ENCODE measurements around the gene MTERF2. TPM values are rescaled to one million over a fixed set of nuclear protein-coding genes. Genes with fewer than 3 reads are reported as not detected.

Gene MTERF2
- total RNA-seq, 1 experiment from 2014 or later: 5.0 TPM

DNA sequence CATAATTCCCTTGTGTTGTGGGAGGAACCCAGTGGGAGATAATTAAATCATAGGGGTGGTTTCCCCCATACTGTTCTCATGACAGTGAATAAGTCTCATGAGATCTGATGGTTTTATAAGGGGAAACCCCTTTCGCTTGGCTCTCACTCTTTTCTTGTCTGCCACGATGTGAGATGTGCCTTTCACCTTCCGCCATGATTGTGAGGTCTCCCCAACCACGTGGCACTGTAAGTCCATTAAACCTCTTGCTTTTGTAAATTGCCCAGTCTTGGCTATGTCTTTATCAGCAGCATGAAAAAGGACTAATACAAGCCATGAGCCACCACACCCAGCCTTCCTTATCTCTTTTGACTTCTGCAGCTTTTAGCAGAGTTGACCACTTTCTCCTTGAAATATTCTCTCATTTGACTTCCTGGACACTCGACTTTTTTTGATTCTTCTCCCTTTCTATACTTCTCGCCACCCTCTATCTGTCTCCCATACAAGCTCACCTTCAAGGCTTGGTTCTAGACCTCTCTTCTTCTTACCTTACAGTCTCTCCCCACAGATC, 2.3 kb downstream of the MTERF2 start:
- Histone ChIP-seq H4K5ac (ENCODE audit: insufficient read length, low read depth, low read length) (no peak overlapping the region), H3K23me2 (ENCODE audit: insufficient read length, low read depth, low read length, poor library complexity, severe bottlenecking) (peaks cover 6% of the 10 kb centered on the region), H3T11ph (ENCODE audit: low read length) (no peak overlapping the region), H4K20me1 (ENCODE audit: control insufficient read depth, insufficient read depth, insufficient read length) (no peaks in the 10 kb centered on the region), H2BK20ac (ENCODE audit: low read depth, low read length, poor library complexity, severe bottlenecking) (no peak overlapping the region), H2AK5ac (ENCODE audit: insufficient read length, low read length) (no peak overlapping the region), H3K4me1 (ENCODE audit: insufficient read depth, low read length) (no peaks in the 10 kb centered on the region; the same call in 1 of the 2 replicates), H2AFZ (ENCODE audit: low read length) (no peak overlapping the region), H3K4ac (ENCODE audit: low read depth, low read length) (no peak overlapping the region), H4K8ac (replicated peaks; ENCODE audit: insufficient read length, low read depth, low read length) (no peak overlapping the region), H3K18ac (ENCODE audit: insufficient read length, low read depth, low read length) (no peak overlapping the region), H3K14ac (ENCODE audit: insufficient read depth, low read length) (no peak overlapping the region), H4K91ac (ENCODE audit: insufficient read length, low read depth, low read length) (no peak overlapping the region), H3K27ac (ENCODE audit: insufficient read length, low read depth, low read length) (no peak overlapping the region), H3K27me3 (ENCODE audit: insufficient read depth, low read length) (no peaks in the 10 kb centered on the region), H3K56ac (ENCODE audit: insufficient read length, low read depth, low read length) (no peak overlapping the region), H2BK12ac (ENCODE audit: insufficient read length, low read depth, low read length) (no peak overlapping the region), H3K79me1 (ENCODE audit: insufficient read depth, low read depth, low read length, poor library complexity, severe bottlenecking) (no peaks in the 10 kb centered on the region), H2BK15ac (ENCODE audit: low read depth, low read length) (no peak overlapping the region), H2BK120ac (ENCODE audit: low read depth, low read length, poor library complexity, severe bottlenecking) (no peak overlapping the region), H3K23ac (ENCODE audit: insufficient read length, low read depth, low read length) (no peak overlapping the region), H3K79me2 (ENCODE audit: insufficient read depth, low read length) (no peaks in the 10 kb centered on the region), H3K9me3 (ENCODE audit: control insufficient read depth, low read depth, low read length) (no peaks in the 10 kb centered on the region), H3K4me2 (ENCODE audit: insufficient read depth, insufficient read length, low read length) (no peak overlapping the region), H2BK5ac (ENCODE audit: insufficient read length, low read length) (no peak overlapping the region), H3K9ac (ENCODE audit: extremely low read depth, insufficient read length, low read length) (no peak overlapping the region)
- WGBS (ENCODE audit: extremely low coverage, insufficient read length, low lambda C conversion rate): no CpG with 5 or more reads among the region's 6 CpGs
- Mint-ChIP-seq H3K9me3 (no peaks in the 10 kb centered on the region; a peak in 1 of 5 replicates), H3K27ac (no peak overlapping the region), H3K27me3 (ENCODE audit: low read depth) (no peaks in the 10 kb centered on the region; the same call in 1 of the 2 replicates), H3K4me1 (peaks cover 18 to 22% of the 10 kb centered on the region in 2 experiments), H3K4me3 (no peak overlapping the region), H3K36me3 (ENCODE audit: insufficient read depth in 1 of 3, low read depth in 3 of 3) (peaks cover 13 to 25% (median 21%) of the 10 kb centered on the region in 3 experiments; a peak in 6 of 7 replicates)
- DNase-seq: no peak
- TF ChIP-seq, protein P1, sequence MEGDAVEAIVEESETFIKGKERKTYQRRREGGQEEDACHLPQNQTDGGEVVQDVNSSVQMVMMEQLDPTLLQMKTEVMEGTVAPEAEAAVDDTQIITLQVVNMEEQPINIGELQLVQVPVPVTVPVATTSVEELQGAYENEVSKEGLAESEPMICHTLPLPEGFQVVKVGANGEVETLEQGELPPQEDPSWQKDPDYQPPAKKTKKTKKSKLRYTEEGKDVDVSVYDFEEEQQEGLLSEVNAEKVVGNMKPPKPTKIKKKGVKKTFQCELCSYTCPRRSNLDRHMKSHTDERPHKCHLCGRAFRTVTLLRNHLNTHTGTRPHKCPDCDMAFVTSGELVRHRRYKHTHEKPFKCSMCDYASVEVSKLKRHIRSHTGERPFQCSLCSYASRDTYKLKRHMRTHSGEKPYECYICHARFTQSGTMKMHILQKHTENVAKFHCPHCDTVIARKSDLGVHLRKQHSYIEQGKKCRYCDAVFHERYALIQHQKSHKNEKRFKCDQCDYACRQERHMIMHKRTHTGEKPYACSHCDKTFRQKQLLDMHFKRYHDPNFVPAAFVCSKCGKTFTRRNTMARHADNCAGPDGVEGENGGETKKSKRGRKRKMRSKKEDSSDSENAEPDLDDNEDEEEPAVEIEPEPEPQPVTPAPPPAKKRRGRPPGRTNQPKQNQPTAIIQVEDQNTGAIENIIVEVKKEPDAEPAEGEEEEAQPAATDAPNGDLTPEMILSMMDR (conservative IDR thresholded peaks at IDR 0.05): no peak

Measured in H9 (cell line).